ENCODE measurements around the gene MPP2. TPM values are rescaled to one million over a fixed set of nuclear protein-coding genes. Genes with fewer than 3 reads are reported as not detected.

MPP2 gene
- total and polyA plus RNA-seq, 9 of the 15 experiments (the other 6 are each of a cell fraction or from before 2014, with no cell fraction given), result 0.04 to 1.0 (median 0.24) TPM

GRCh38 chr17:43942051-43942685 lies 34.8 kb upstream of the MPP2 start, which contains the start of gene PPY (continued):
- TF ChIP-seq NFIX (CRISPR knock-in tag; IDR thresholded peaks at IDR 0.05; ENCODE audit: low read depth) (no peak), ZNF511 (CRISPR knock-in tag; IDR thresholded peaks at IDR 0.05) (no peak), RBFOX2 (IDR thresholded peaks at IDR 0.05; ENCODE audit: low read depth, low read length) (no peak), NELFE (IDR thresholded peaks at IDR 0.05; ENCODE audit: insufficient read depth, insufficient read length) (no peak), KLF1 (tag; IDR thresholded peaks at IDR 0.05) (no peak), TFE3 (CRISPR knock-in tag; IDR thresholded peaks at IDR 0.05) (no peak), ZC3H4 (CRISPR knock-in tag; IDR thresholded peaks at IDR 0.05; ENCODE audit: borderline replicate concordance) (no peak), UBTF (IDR thresholded peaks at IDR 0.05; ENCODE audit: borderline replicate concordance in 1 of 2, low read depth in 2 of 2, low read length in 2 of 2) (no peak), CHD1 (IDR thresholded peaks at IDR 0.05; ENCODE audit: low read length) (no peak)

All from K562 (cell line).